B cell (primary cell): ENCODE measurements around the gene SP3. TPM values are rescaled to one million over a fixed set of nuclear protein-coding genes. Genes with fewer than 3 reads are reported as not detected.

Source experiments
- ATAC-seq: fragments of 200-7000 bp; cut with Tn5 transposase; one replicate; pipeline ENCODE4 v1.10.0; 2021; ENCODE audit warnings: low read depth, mild to moderate bottlenecking, moderate number of reproducible peaks, moderate library complexity
- CTCF ChIA-PET: fragments of 350-600 bp; sonication (Branson Sonifier 250); formaldehyde crosslinking; loops from one replicate; lab custom pipeline; 2021; ENCODE audit warnings: antibody characterized with exemption, inconsistent platforms; lab: Charles Lee
- POLR2A ChIA-PET: fragments of 350-600 bp; sonication (Branson Sonifier 250); formaldehyde crosslinking; loops from one replicate; lab custom pipeline; 2021; ENCODE audit warnings: antibody characterized with exemption; lab: Charles Lee
- DNase-seq: peaks from one replicate; pipeline ENCODE4 v3.0.0; 2013
- H2AFZ ChIP-seq: 2 replicates; pipeline ENCODE4 v1.6.1; 2012; ENCODE audit warnings: mild to moderate bottlenecking, low read depth, low read length; ENCODE audit not compliant: insufficient read depth, poor library complexity, severe bottlenecking
- H3K27ac ChIP-seq, 2 donors: 1 replicate in 1 of 2; 2 replicates in 1 of 2; pipeline ENCODE4 v1.5.1; 2012 to 2013; ENCODE audit warnings: low read length in 2 of 2, mild to moderate bottlenecking in 2 of 2, moderate library complexity in 1 of 2
- H3K27me3 ChIP-seq, 4 experiments: fragments of 200-600 bp in 1 of 4; sonication (generic) in 1 of 4; replicated peaks in 1 of 4; 1 replicate in 2 of 4; 2 replicates in 2 of 4; pipeline versions ENCODE4 v1.6.1 to v1.7.0; 2013 to 2016; ENCODE audit warnings: low read length in 3 of 4, mild to moderate bottlenecking in 2 of 4, mixed read lengths in 1 of 4, moderate library complexity in 1 of 4; ENCODE audit not compliant: insufficient read depth in 4 of 4, control insufficient read depth in 3 of 4; ENCODE audit errors: control extremely low read depth in 1 of 4
- H3K36me3 ChIP-seq, 2 experiments: replicated peaks in 1 of 2; 1 replicate in 1 of 2; 2 replicates in 1 of 2; pipeline versions ENCODE4 v1.6.1 to v1.7.1; 2013; ENCODE audit warnings: low read length in 1 of 2; ENCODE audit not compliant: insufficient read depth in 2 of 2, control insufficient read depth in 1 of 2; ENCODE audit errors: control extremely low read depth in 1 of 2, extremely low read depth in 1 of 2
- H3K4me1 ChIP-seq, 2 donors: fragments of 200-600 bp in 1 of 2; sonication (generic) in 1 of 2; 1 replicate in 1 of 2; 2 replicates in 1 of 2; pipeline versions ENCODE4 v1.5.1 to v1.6.1; 2013 to 2017; ENCODE audit warnings: low read length in 2 of 2; ENCODE audit not compliant: control insufficient read depth in 2 of 2, insufficient read depth in 2 of 2
- H3K4me2 ChIP-seq: replicated peaks from 2 replicates; pipeline ENCODE3; 2012; ENCODE audit warnings: mild to moderate bottlenecking, low read depth, low read length; ENCODE audit not compliant: poor library complexity, severe bottlenecking
- H3K4me3 ChIP-seq, 5 experiments: fragments of 200-600 bp in 1 of 5; sonication (generic) in 1 of 5; 1 replicate in 3 of 5; 2 replicates in 2 of 5; pipeline versions ENCODE4 v1.5.1 to v1.7.0; 2011 to 2016; ENCODE audit warnings: low read length in 4 of 5, mild to moderate bottlenecking in 4 of 5, low read depth in 2 of 5, control low read depth in 1 of 5, moderate library complexity in 1 of 5; ENCODE audit not compliant: insufficient read depth in 1 of 5; ENCODE audit errors: control extremely low read depth in 1 of 5, extremely low read depth in 1 of 5
- H3K79me2 ChIP-seq: fragments of 200-600 bp; sonication (generic); one replicate; pipeline ENCODE4 v1.6.0; 2016; ENCODE audit warnings: low read length; ENCODE audit not compliant: control insufficient read depth, insufficient read depth
- H3K9ac ChIP-seq: fragments of 200-600 bp; sonication (generic); 2 replicates; pipeline ENCODE4 v1.6.1; 2017; ENCODE audit warnings: mild to moderate bottlenecking, low read length, moderate library complexity
- H3K9me3 ChIP-seq, 3 donors: one replicate each; pipeline versions ENCODE4 v1.6.1 to v1.7.1; 2013; ENCODE audit warnings: low read length in 2 of 3; ENCODE audit not compliant: control insufficient read depth in 2 of 3, insufficient read depth in 1 of 3; ENCODE audit errors: control extremely low read depth in 1 of 3
- H4K20me1 ChIP-seq: 2 replicates; pipeline ENCODE4 v1.6.0; 2012; ENCODE audit warnings: mild to moderate bottlenecking, low read length; ENCODE audit not compliant: insufficient read depth, control insufficient read depth, poor library complexity, severe bottlenecking
- H3K27ac Mint-ChIP-seq: one replicate; pipeline ENCODE4 v1.8.0; 2021; ENCODE audit warnings: mixed read lengths
- H3K27me3 Mint-ChIP-seq: one replicate; pipeline ENCODE4 v1.8.0; 2021; ENCODE audit warnings: mixed read lengths
- H3K4me1 Mint-ChIP-seq: one replicate; pipeline ENCODE4 v1.8.0; 2021; ENCODE audit warnings: mixed read lengths
- H3K4me3 Mint-ChIP-seq: one replicate; pipeline ENCODE4 v1.8.0; 2021; ENCODE audit warnings: mixed read lengths
- H3K9me3 Mint-ChIP-seq: one replicate; pipeline ENCODE4 v1.8.0; 2022; ENCODE audit warnings: mixed read lengths; ENCODE audit not compliant: insufficient read depth
- EZH2 ChIP-seq: IDR thresholded peaks from 2 replicates; pipeline ENCODE4 v1.6.1; 2012; ENCODE audit warnings: borderline replicate concordance, low read depth, mild to moderate bottlenecking, moderate library complexity, low read length; ENCODE audit not compliant: insufficient read depth, poor library complexity, severe bottlenecking
- WGBS: methylation state at CpG from one replicate; pipeline ENCODE4 v1.1.5; 2013; ENCODE audit warnings: missing lambda C conversion rate; ENCODE audit not compliant: insufficient coverage; 5-methylcytosine and 5-hydroxymethylcytosine counted together
- intact Hi-C: fragments of 100-400 bp; cut with micrococcal nuclease; formaldehyde crosslinking; loops from one replicate; pipeline ENCODE4 v1.10.0; 2022
- polyA plus RNA-seq: library from polyadenylated mRNA; depleted of rRNA; stranded (reverse); fragments of >200 nt; gene quantifications from 2 replicates; pipeline ENCODE4 v1.2.3, GENCODE V29; 2012
- total RNA-seq, 2 donors: library from RNA; stranded (reverse); fragments of 120-200 nt in 1 of 2; gene quantifications; 1 replicate in 1 of 2; 2 replicates in 1 of 2; pipeline versions ENCODE4 v1.2.3 to v1.2.4, GENCODE V29; 2013 to 2022

Gene SP3
- total and polyA plus RNA-seq, 2 donors (not counting 1 experiment from before 2014, with no cell fraction given) = 31.9 to 152 TPM

- ChIA-PET POLR2A (no interaction called here), CTCF (interaction anchor here (0.7 kb wide), 1 partner anchor 18 kb away, joined by 3 read pairs; no protein-coding TSS in a partner anchor)
- Histone ChIP-seq H3K27ac (no peak overlapping the region), H3K36me3 (no peaks in the 10 kb centered on the region), H3K4me3 (no peak overlapping the region), H3K9ac (no peak overlapping the region), H3K9me3 (no peaks in the 10 kb centered on the region), H4K20me1 (no peaks in the 10 kb centered on the region), H3K4me2 (no peak overlapping the region), H3K27me3 (peaks cover 0 to 7% (median 0%) of the 10 kb centered on the region in 4 experiments), H3K4me1 (peaks cover 10% of the 10 kb centered on the region in 2 donors), H3K79me2 (no peaks in the 10 kb centered on the region), H2AFZ (no peak overlapping the region)
- no peak overlapping the region for H3K4me3 Mint-ChIP-seq
- DNase-seq (no peak), ATAC-seq (no peak)
- intact Hi-C loops = no loop called here
- H3K27me3 Mint-ChIP-seq = peaks cover 18% of the 10 kb centered on the region
- no peaks in the 10 kb centered on the region for H3K9me3 Mint-ChIP-seq
- no peak for TF ChIP-seq EZH2
- WGBS = 96% methylated on average over 8 of the region's 12 CpGs
- H3K4me1 Mint-ChIP-seq = peaks cover 12% of the 10 kb centered on the region
- no peak overlapping the region for H3K27ac Mint-ChIP-seq
These were observed 99.0 kb downstream of the SP3 start for GRCh38 chr2:173865971-173866873.

- Histone ChIP-seq H3K79me2 (no peaks in the 10 kb centered on the region), H3K9ac (no peak overlapping the region), H3K4me2 (no peak overlapping the region), H3K4me3 (no peak overlapping the region), H3K27ac (no peak overlapping the region), H3K27me3 (peaks cover 0 to 7% (median 0%) of the 10 kb centered on the region in 4 experiments), H2AFZ (no peak overlapping the region), H3K4me1 (peaks cover 0 to 5% of the 10 kb centered on the region in 2 donors), H3K9me3 (no peaks in the 10 kb centered on the region), H4K20me1 (no peaks in the 10 kb centered on the region), H3K36me3 (no peaks in the 10 kb centered on the region)
- 100% methylated on average over 3 of the region's 4 CpGs for WGBS
- DNase-seq (no peak), ATAC-seq (no peak)
- Mint-ChIP-seq H3K27me3 (peaks cover 14% of the 10 kb centered on the region), H3K4me1 (peaks cover 7% of the 10 kb centered on the region), H3K4me3 (no peak overlapping the region), H3K9me3 (no peaks in the 10 kb centered on the region), H3K27ac (no peak overlapping the region)
- TF ChIP-seq EZH2 = no peak
- ChIA-PET CTCF (interaction anchor here (0.6 kb wide), 1 partner anchor 209 kb away, joined by 3 read pairs; no protein-coding TSS in a partner anchor), POLR2A (no interaction called here)
- intact Hi-C loops = no loop called here
These were observed 102.5 kb downstream of the SP3 start for GRCh38 chr2:173862612-173863217.
